Measurements from ENCODE around the gene AADACL4. TPM values are rescaled to one million over a fixed set of nuclear protein-coding genes. Genes with fewer than 3 reads are reported as not detected.

Gene AADACL4
- total and polyA plus RNA-seq, 9 of the 15 experiments (the other 6 are each of a cell fraction or from before 2014, with no cell fraction given): not detected

GRCh38 chr1:12619792-12620487 lies 23.9 kb upstream of the AADACL4 start (continued):
- TF ChIP-seq ZNF518B (CRISPR knock-in tag; IDR thresholded peaks at IDR 0.05): no peak
- no peak for TF ChIP-seq GABPB2 (CRISPR knock-in tag; conservative IDR thresholded peaks at IDR 0.05)
- no peak for TF ChIP-seq CHD7 (IDR thresholded peaks at IDR 0.05; ENCODE audit: low read depth, low read length)
- TF ChIP-seq MBD1 (CRISPR knock-in tag; IDR thresholded peaks at IDR 0.05): no peak
- TF ChIP-seq NR4A1 (CRISPR knock-in tag; IDR thresholded peaks at IDR 0.05): no peak
- no peak for TF ChIP-seq NR4A1 (tag; IDR thresholded peaks at IDR 0.05)
- no peak for TF ChIP-seq ZNF280B (CRISPR knock-in tag; IDR thresholded peaks at IDR 0.05)
- TF ChIP-seq ZNF444 (CRISPR knock-in tag; IDR thresholded peaks at IDR 0.05): no peak

All from K562 (cell line).